ENCODE results near the gene GPR107. TPM values are rescaled to one million over a fixed set of nuclear protein-coding genes. Genes with fewer than 3 reads are reported as not detected.

The GPR107 gene
- total RNA-seq, 6 experiments from 2014 or later, result 12.6 to 18.2 (median 14.5) TPM

- DNase-seq (no peak), ATAC-seq (no peak)
- WGBS (ENCODE audit: insufficient coverage, low coverage, low lambda C conversion rate, missing lambda C conversion rate), result 68% methylated on average over 3 of the region's 3 CpGs
- Histone ChIP-seq H3K9me3 (no peaks in the 10 kb centered on the region), H3K27ac (no peak overlapping the region), H3K36me3 (no peaks in the 10 kb centered on the region), H3K27me3 (no peaks in the 10 kb centered on the region), H3K4me3 (no peak overlapping the region), H3K4me1 (peaks cover 0 to 6% (median 3%) of the 10 kb centered on the region in 4 donors)
- TF ChIP-seq POLR2A (IDR thresholded peaks at IDR 0.05) (no peak), CTCF (IDR thresholded peaks at IDR 0.05) (no peak)
- intact Hi-C loops (cut with DNase I), result no loop called here
Observed at GRCh38 chr9:130058887-130059286, 5.2 kb downstream of the GPR107 start.

- DNase-seq, result no peak
- Histone ChIP-seq H3K27ac (no peak overlapping the region), H3K4me3 (no peak overlapping the region), H3K27me3 (no peaks in the 10 kb centered on the region), H3K36me3 (no peaks in the 10 kb centered on the region), H3K4me1 (peaks cover 0 to 5% (median 0%) of the 10 kb centered on the region in 4 donors), H3K9me3 (no peaks in the 10 kb centered on the region)
- no peak for ATAC-seq
- TF ChIP-seq POLR2A (IDR thresholded peaks at IDR 0.05) (no peak), CTCF (IDR thresholded peaks at IDR 0.05) (no peak)
- WGBS (ENCODE audit: insufficient coverage, low coverage, low lambda C conversion rate, missing lambda C conversion rate), result 63% methylated on average over 7 of the region's 7 CpGs
- intact Hi-C loops (cut with DNase I), result no loop called here
Observed at GRCh38 chr9:130060296-130060695, 6.6 kb downstream of the GPR107 start.

GRCh38 chr9:130062750-130063149, 9.0 kb downstream of the GPR107 start:
- WGBS (ENCODE audit: insufficient coverage, low coverage, low lambda C conversion rate, missing lambda C conversion rate), result 61% methylated on average over 2 of the region's 2 CpGs
- no peak for ATAC-seq

GRCh38 chr9:130064621-130065020, 10.9 kb downstream of the GPR107 start:
- H3K9me3 ChIP-seq, result no peaks in the 10 kb centered on the region
- WGBS (ENCODE audit: insufficient coverage, low coverage, low lambda C conversion rate, missing lambda C conversion rate), result 80% methylated on average over 1 of the region's 4 CpGs

More at GRCh38 chr9:130062750-130063149, 9.0 kb downstream of the GPR107 start:
- no peak for DNase-seq
- Histone ChIP-seq H3K4me1 (no peaks in the 10 kb centered on the region), H3K9me3 (no peaks in the 10 kb centered on the region), H3K36me3 (no peaks in the 10 kb centered on the region), H3K27me3 (no peaks in the 10 kb centered on the region), H3K4me3 (no peak overlapping the region), H3K27ac (no peak overlapping the region)
- intact Hi-C loops (cut with DNase I), result no loop called here
- TF ChIP-seq CTCF (IDR thresholded peaks at IDR 0.05) (no peak), POLR2A (IDR thresholded peaks at IDR 0.05) (no peak)

More at GRCh38 chr9:130064621-130065020, 10.9 kb downstream of the GPR107 start:
- intact Hi-C loops (cut with DNase I), result no loop called here
- DNase-seq (no peak), ATAC-seq (no peak)
- no peaks in the 10 kb centered on the region for H3K27me3 ChIP-seq
- H3K4me3 ChIP-seq, result no peak overlapping the region
- H3K36me3 ChIP-seq, result no peaks in the 10 kb centered on the region
- TF ChIP-seq POLR2A (IDR thresholded peaks at IDR 0.05) (no peak), CTCF (IDR thresholded peaks at IDR 0.05) (no peak)
- peaks cover 0 to 14% (median 0%) of the 10 kb centered on the region in 4 donors for H3K4me1 ChIP-seq
- H3K27ac ChIP-seq, result no peak overlapping the region

All from right lobe of liver (tissue), 6 donors.